SU-DHL-6 (cell line): Measurements from ENCODE around the gene ZNF701.

ENCODE experiments used
- EZH2phosphoT487 ChIP-seq: fragments of 200-600 bp; sonication (generic), shearing (Covaris generic); conservative IDR thresholded peaks from 2 replicates; pipeline ENCODE4 v1.6.1; 2018; ENCODE audit warnings: mild to moderate bottlenecking, antibody characterized with exemption, low read length, moderate library complexity, mixed read lengths
- TF ChIP-seq, protein P1 (sequence below): fragments of 200-600 bp; sonication (generic); IDR thresholded peaks from one replicate; pipeline ENCODE4 v1.5.1; 2017; ENCODE audit warnings: antibody characterized with exemption, mild to moderate bottlenecking, low read length, moderate library complexity; ENCODE audit not compliant: insufficient read depth, poor library complexity, severe bottlenecking

DNA sequence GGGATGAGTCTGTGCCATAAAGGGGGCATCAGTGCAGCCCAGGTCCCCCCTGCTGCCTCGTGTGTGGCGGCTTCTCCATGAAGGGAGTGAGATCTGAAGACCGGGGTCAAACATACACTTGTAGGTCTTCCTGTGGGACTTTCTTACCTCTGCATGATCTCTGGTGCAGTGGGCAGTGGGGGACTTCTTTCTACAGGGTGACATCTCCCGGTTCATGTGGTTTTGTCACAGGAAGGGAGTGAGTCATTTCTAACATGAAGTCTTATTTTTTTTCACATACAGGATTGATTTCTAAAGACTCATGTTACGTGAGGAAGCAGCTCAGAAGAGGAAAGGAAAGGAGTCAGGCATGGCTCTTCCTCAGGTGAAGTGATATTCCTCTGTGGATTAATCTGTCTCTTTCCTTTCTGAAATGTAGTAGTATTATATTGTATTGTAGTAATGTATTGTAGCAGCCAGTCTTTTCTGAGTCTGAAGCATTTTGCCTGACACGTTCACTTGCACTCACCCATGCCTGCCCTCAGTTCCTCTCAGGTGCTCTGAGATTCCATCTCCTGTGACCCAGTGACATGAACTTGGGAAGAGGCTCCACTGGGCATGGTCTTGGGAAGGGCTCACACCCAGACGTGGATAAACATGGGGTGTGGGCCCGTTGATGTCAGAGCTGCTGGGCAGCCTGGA lies 27.0 kb upstream of the ZNF701 start:
- TF ChIP-seq, protein P1, sequence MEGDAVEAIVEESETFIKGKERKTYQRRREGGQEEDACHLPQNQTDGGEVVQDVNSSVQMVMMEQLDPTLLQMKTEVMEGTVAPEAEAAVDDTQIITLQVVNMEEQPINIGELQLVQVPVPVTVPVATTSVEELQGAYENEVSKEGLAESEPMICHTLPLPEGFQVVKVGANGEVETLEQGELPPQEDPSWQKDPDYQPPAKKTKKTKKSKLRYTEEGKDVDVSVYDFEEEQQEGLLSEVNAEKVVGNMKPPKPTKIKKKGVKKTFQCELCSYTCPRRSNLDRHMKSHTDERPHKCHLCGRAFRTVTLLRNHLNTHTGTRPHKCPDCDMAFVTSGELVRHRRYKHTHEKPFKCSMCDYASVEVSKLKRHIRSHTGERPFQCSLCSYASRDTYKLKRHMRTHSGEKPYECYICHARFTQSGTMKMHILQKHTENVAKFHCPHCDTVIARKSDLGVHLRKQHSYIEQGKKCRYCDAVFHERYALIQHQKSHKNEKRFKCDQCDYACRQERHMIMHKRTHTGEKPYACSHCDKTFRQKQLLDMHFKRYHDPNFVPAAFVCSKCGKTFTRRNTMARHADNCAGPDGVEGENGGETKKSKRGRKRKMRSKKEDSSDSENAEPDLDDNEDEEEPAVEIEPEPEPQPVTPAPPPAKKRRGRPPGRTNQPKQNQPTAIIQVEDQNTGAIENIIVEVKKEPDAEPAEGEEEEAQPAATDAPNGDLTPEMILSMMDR, result no peak
- TF ChIP-seq EZH2phosphoT487, result no peak
